ENCODE measurements around the gene VASN.

GRCh38 chr16:4336701-4337539 lies 34.7 kb upstream of the VASN start:
- no peak for TF ChIP-seq POLR2AphosphoS5 (IDR thresholded peaks at IDR 0.05; ENCODE audit: low read depth, low read length)
- no peak for TF ChIP-seq REST (IDR thresholded peaks at IDR 0.05; ENCODE audit: insufficient read depth in 1 of 2, low read depth in 2 of 2, low read length in 2 of 2)
- TF ChIP-seq SIN3A (IDR thresholded peaks at IDR 0.05; ENCODE audit: borderline replicate concordance, insufficient read depth, low read length) = no peak
- no peak for TF ChIP-seq TAF1 (IDR thresholded peaks at IDR 0.05; ENCODE audit: borderline replicate concordance, insufficient read depth, low read length)
- no peak for TF ChIP-seq FOXP2 (optimal IDR thresholded peaks at IDR 0.05; ENCODE audit: borderline replicate concordance, extremely low read depth, extremely low read length, insufficient read depth)

Data from PFSK-1 (cell line).